Suprapubic skin (tissue), 3 donors: ENCODE results near the gene C1QTNF6.

Source experiments
- EP300 ChIP-seq: sonication (generic); formaldehyde crosslinking; IDR thresholded peaks from one replicate; pipeline ENCODE4 v1.6.1; 2017; ENCODE audit warnings: antibody characterized with exemption
- TF ChIP-seq, protein P1 (sequence below), 2 donors: fragments of 200-600 bp in 1 of 2; fragments of 450-650 bp in 1 of 2; sonication (generic) in 1 of 2; IDR thresholded peaks; one replicate each; pipeline ENCODE4 v1.5.1; 2016 to 2019; ENCODE audit warnings: antibody characterized with exemption in 2 of 2, mild to moderate bottlenecking in 1 of 2, moderate library complexity in 1 of 2

DNA sequence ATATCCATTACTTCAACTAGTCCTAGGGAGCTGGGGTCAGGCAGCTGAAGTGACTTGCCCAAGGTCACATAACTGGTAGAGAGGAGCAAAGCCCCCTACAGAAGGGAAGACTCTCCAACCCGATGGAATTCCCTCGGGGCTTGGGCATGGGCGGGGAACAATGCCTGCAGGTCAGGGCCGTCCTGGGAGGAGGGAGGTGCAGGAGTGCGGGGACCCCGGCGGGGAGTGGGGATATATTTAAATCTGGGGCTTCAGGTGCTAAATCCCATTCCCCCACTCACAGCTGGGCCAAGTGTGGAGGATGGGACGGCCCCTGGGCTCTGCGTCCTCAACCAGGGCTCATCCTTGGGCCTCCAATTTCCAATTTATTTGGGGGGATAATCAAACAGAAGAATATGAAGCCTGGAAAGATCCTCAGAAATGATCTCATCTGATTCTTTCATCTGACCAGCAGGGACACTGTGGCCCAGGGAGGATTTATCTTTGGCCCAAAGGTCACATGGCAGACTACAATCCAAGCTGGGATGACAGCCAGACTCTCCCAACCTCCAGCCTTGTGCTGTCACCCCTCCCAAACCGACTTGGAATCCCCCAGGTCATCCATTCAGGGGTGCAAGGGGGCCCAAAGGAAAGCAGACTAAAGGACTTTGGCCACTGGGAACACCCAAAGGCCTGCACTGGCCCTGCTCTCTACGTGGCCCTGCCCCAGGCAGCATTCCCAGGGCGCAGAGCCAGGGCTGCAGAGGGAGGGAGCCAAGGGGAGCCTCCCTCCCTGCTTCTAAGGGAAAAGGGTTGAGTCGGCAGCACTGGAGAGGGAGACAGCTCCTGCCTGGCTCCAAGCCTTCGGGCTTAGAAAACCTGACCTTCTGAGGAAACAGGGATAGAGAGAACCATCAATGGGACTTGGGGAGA, 8.7 kb upstream of the C1QTNF6 start:
- TF ChIP-seq, protein P1, sequence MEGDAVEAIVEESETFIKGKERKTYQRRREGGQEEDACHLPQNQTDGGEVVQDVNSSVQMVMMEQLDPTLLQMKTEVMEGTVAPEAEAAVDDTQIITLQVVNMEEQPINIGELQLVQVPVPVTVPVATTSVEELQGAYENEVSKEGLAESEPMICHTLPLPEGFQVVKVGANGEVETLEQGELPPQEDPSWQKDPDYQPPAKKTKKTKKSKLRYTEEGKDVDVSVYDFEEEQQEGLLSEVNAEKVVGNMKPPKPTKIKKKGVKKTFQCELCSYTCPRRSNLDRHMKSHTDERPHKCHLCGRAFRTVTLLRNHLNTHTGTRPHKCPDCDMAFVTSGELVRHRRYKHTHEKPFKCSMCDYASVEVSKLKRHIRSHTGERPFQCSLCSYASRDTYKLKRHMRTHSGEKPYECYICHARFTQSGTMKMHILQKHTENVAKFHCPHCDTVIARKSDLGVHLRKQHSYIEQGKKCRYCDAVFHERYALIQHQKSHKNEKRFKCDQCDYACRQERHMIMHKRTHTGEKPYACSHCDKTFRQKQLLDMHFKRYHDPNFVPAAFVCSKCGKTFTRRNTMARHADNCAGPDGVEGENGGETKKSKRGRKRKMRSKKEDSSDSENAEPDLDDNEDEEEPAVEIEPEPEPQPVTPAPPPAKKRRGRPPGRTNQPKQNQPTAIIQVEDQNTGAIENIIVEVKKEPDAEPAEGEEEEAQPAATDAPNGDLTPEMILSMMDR (IDR thresholded peaks at IDR 0.05), result peak in 1 of 2 donors; percentile 12
- no peak for TF ChIP-seq EP300
